ENCODE measurements around the gene GCKR. TPM values are rescaled to one million over a fixed set of nuclear protein-coding genes. Genes with fewer than 3 reads are reported as not detected.

Gene GCKR
- total and polyA plus RNA-seq, 2 of the 13 experiments (the other 11 are each of a cell fraction or from before 2014, with no cell fraction given): 15.2 to 48.3 TPM

- TF ChIP-seq, protein P1, sequence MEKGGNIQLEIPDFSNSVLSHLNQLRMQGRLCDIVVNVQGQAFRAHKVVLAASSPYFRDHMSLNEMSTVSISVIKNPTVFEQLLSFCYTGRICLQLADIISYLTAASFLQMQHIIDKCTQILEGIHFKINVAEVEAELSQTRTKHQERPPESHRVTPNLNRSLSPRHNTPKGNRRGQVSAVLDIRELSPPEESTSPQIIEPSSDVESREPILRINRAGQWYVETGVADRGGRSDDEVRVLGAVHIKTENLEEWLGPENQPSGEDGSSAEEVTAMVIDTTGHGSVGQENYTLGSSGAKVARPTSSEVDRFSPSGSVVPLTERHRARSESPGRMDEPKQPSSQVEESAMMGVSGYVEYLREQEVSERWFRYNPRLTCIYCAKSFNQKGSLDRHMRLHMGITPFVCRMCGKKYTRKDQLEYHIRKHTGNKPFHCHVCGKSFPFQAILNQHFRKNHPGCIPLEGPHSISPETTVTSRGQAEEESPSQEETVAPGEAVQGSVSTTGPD (CRISPR knock-in tag; IDR thresholded peaks at IDR 0.05): no peak
- peak; percentile 77 for TF ChIP-seq ARNTL (CRISPR knock-in tag; IDR thresholded peaks at IDR 0.05)
- no peak for TF ChIP-seq CREB1 (IDR thresholded peaks at IDR 0.05)
- peak; percentile 62; the same call in 1 of the 2 replicates for TF ChIP-seq CREB1 (CRISPR knock-in tag; IDR thresholded peaks at IDR 0.05)
- TF ChIP-seq BRD4 (CRISPR knock-in tag; IDR thresholded peaks at IDR 0.05): peak; percentile 39; the same call in 1 of the 2 replicates
- no peak for TF ChIP-seq TAF15 (IDR thresholded peaks at IDR 0.05; ENCODE audit: low read depth, low read length, poor library complexity, severe bottlenecking)
- no peak for TF ChIP-seq PLRG1 (conservative IDR thresholded peaks at IDR 0.05)
- no peak for TF ChIP-seq REL (CRISPR knock-in tag; conservative IDR thresholded peaks at IDR 0.05)
- no peak for TF ChIP-seq ZNF678 (CRISPR knock-in tag; IDR thresholded peaks at IDR 0.05)
- no peak for TF ChIP-seq SRSF4 (IDR thresholded peaks at IDR 0.05; ENCODE audit: low read depth, low read length, poor library complexity, severe bottlenecking)
- no peak for TF ChIP-seq EZH2 (conservative IDR thresholded peaks at IDR 0.05; ENCODE audit: low read depth, low read length)
- TF ChIP-seq TOPORS (CRISPR knock-in tag; IDR thresholded peaks at IDR 0.05): peak; percentile 76; the same call in 1 of the 2 replicates
- TF ChIP-seq GMEB2 (CRISPR knock-in tag; IDR thresholded peaks at IDR 0.05; ENCODE audit: low read depth): no peak
- peak; percentile 19; the same call in 1 of the 2 replicates for TF ChIP-seq KDM4B (CRISPR knock-in tag; IDR thresholded peaks at IDR 0.05)
- TF ChIP-seq ZSCAN12 (CRISPR knock-in tag; IDR thresholded peaks at IDR 0.05): 0 out of 2 replicates have a peak, but pooled peaks have one; percentile 30
- TF ChIP-seq ZNF609 (CRISPR knock-in tag; IDR thresholded peaks at IDR 0.05; ENCODE audit: borderline replicate concordance): peak; percentile 12; the same call in 1 of the 2 replicates
- TF ChIP-seq ZBTB46 (CRISPR knock-in tag; IDR thresholded peaks at IDR 0.05; ENCODE audit: borderline replicate concordance): no peak
Measured at GRCh38 chr2:27496357-27497287, at the start of gene GCKR (continued).

Data from HepG2 (cell line).